ENCODE measurements around the gene ANKRD12.

The ANKRD12 gene

DNA sequence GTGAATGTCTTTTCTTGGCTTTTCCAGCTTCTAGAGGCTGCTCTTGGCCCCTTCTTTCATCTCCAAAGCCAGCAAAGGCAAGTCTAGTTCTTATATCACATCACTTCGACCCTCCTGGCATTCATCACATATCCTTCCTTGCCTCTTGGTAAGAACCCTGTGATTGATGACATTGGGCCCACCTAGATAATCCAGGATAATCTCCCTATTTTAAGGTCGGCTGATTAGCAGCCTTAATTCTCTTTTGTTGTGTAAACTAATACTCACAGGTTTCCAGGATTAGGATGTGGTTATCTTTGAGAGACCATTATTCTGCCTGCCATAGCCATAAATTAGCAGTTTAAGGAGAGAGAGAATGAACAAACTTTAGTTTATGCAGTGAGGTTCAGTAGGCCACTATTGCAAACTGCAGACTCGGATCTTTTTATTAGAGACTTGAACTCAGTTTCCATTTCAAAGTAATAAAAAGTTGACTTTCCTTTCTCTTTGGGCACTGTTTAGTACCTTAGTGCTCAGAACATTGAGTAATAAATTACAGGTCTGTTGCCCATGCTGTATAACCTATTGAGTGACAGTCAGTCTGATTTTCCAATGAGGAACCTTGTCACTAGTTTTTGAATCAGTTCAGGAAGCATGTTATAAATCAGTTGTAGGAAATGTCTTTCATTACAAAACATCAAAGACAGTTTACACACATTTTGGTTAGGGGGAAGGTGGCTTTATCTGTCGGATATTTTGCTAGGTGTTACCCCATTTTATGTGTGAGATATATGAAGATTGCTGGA, 29.6 kb upstream of the ANKRD12 start:
- no peak for DNase-seq

- DNase-seq: no peak
Observed at GRCh38 chr18:9108911-9109310, 27.7 kb upstream of the ANKRD12 start.

DNA sequence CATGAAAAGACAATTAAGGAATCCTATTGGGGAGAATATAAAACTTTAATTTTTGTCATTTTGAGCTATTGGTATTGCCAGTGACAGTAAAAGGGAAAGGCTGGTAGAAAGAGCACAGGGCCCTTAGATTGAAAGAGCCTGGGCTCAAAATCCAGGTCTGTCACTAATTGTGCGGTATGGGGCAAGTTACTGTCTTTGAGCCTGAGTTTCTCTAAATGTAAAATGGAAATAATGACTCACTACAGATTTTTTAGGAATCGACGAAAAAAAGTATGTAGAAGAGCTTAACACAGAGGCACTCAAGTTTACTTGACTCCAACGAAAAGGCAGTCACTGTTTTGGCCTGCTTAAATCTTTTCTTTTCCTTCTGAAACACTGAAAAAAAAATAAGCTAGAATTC, 27.1 kb upstream of the ANKRD12 start:
- DNase-seq: no peak

DNA sequence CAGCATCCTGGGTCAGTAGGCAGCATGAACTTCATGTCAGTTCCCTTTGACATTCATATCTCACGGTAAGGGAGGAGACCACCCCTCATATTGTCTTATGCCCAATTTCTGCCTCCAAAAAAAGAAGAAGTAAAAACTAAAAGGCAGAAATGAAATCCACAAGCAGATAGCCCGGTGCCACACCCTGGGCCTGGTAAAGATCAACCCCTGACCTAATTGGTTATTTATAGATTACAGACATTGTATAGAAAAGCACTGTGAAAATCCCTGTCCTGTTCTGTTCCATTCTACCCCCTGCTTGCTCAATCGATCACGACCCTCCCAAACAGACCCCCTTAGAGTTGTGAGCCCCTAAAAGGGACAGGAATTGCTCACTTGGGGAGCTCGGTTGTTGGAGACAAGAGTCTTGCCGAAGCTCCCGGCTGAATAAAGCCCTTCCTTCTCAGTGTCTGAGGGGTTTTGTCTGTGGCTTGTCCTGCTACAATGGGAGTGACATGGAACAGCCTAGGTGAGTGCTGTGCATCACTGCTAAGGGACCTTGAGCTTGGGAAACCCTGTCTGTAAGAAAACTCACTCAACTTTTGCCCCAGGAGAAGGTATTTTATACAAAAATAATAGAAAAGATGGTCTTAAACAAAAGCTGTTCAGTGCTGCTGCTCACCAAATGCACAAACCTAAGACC, 23.0 kb upstream of the ANKRD12 start:
- no peak for DNase-seq

DNA sequence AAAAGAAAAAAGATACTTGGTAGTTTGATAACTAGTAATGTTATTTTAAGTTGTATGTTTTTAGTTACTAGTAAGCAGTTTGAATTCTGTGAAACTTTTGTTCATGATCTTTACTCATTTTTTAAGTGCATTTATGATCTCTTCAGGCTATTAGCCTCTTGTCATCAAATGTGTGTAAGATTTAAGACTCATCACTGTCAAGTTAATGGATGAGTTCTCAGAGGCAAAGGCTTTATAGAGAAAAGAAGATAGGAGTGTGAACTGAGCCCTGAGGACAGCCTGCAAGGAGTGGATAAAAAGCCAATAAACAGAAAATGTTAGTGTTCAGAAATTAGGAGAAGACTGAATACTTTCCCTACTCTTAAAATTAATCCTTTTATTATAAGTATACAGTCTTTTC, 20.6 kb upstream of the ANKRD12 start:
- no peak for DNase-seq

DNA sequence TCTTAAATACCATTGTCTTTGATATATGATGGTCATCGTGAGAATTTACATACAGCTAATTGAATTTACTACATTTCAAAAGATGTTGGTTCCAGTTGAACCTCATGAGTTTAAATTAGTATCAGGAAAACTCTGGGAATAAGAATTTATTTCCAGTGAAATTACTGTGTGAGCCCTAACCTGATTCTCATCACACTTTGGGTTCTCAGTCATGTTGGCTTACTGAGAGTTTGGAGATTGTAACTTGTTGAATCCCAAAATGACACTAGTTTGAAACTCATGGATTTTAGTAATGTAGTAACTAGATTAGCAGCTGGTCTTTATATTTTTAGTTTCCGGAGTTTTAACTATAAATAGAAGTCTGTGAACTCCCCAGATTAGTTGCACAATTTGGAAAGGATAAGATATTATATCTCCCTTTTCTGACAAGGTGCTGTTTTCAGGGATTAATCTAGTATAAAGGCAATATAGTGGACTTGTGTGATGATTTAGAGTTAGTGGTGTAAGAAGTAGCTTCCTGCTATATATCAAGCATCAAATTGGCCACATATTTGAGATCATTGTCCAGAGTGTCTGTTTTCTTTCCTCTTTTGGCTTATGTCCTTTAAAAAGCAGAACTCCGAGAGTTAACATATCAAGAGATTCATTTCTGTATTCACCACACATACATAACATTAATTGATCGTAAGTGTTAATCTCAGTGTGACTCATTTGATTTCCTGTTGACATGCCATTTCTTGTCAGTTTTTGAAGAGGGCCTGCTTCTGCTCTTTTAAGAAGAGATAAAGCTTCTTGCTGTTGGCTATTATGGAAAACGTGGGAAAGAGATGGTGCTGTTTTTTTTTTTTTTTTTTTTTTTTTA, 18.4 kb upstream of the ANKRD12 start:
- no peak for DNase-seq

DNA sequence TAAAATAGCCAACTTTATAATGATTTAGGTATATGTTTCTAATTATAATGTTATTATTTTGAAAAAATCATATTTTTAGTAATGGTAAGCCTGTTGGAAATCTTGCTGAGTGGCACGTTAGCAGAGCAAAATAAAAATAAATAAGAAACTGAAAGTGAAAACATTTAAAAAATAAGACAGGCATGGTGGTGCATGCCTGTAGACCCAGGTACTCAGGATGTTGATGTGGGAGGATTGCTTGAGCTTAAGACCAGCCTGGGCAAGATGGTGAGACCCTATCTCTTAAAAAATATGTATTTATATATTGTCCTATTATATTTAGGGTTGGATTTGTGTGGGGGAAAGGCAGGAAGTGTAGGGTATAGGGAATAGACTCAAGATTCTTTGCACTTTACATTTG, 15.8 kb upstream of the ANKRD12 start:
- no peak for DNase-seq

DNA sequence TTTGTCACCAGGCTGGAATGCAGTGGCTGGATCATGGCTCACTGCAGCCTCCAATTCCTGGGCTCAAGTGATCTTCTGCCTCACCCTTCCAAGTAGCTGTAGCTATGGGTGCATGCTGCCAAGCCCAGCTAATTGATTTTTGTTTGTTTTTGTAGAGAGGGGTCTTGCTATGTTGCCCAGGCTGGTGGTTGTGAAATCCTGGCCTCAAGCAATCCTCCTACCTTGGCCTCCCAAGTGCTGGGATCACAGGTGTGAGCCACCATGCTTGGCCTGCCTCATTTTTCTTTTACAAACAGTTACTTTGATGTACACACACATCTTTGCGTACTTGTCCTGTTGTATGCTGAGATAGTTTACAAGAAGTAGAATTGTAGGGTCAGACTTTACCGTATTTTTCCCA, 13.1 kb upstream of the ANKRD12 start:
- DNase-seq: no peak

DNA sequence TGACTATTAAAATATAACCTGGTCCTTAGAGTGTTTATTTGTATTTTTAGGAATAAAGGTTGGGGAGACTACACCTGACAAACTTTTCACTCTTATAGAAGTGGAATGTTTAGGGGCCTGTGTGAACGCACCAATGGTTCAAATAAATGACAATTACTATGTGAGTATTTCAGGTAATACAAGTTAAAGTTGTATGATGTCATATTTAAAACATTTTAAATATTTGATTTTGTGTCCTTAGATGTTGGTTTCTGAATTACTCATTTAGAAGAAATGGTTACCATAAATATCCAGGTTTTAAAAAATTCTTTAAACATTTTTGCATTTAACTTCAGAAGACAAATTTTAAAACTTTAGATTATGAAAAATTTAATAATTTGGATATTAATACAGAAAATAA, 11.8 kb upstream of the ANKRD12 start:
- DNase-seq: no peak

DNA sequence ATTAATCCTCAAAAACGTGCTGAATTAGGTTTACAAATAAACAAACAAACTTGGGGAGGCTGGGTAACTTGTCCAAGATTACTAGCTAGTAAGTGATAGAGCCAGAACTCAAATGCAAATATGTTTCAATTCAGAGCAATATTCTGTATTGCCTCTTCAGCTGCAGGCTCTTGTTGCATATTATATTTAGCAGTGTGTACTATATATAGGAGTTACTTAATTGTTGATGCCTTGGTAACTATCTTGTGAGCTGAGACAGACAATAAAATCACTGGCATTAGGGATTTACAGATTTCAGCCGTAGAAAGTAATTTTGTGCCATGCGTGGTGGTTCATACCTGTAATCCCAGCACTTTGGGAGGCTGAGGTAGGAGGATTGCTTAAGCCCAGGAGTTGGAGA, 10.2 kb upstream of the ANKRD12 start:
- no peak for DNase-seq

- DNase-seq: no peak
Observed at GRCh38 chr18:9130195-9130594, 6.4 kb upstream of the ANKRD12 start.

DNA sequence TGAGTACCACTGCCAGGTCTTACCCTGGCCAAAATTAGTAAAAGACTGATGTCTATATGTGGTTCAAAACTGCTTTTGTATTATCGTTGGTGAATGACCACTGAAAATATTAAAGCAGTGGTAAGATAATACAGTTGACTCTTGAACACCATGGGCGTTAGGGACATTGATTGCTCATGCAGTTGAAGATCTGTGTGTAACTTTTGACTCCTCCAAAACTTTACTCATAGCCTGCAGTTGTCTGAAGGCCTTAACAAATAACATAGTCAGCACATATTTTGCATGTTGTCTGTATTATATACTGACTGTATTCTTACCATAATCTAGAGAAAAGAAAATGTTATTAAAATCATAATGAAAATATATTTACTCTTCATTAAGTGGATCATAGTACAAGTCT, 5.8 kb upstream of the ANKRD12 start:
- DNase-seq: no peak

GRCh38 chr18:9132628-9133027, 4.0 kb upstream of the ANKRD12 start:
- no peak for DNase-seq

DNA sequence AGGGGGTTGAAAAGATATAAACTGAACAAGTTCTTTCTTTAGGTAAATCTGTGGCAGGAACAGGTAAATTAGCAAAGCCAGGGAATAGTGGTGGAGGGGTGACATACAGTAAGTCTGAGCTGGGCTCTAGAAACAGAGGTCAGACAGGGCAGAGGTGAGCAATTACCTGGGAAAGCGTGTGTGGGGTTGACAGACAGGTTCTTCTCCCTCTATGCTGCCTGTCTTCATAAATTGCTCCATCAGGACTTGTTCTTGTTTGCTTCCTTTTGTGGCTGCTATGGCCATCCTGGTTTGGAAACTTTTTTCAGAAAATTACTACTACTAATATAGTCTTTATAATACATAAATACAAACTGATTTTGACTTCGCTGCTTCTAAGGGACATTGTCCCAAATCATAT, 3.4 kb upstream of the ANKRD12 start:
- DNase-seq: no peak

- DNase-seq: peak; percentile 16
Observed at GRCh38 chr18:9135081-9135911, 1.3 kb upstream of the ANKRD12 start.

DNA sequence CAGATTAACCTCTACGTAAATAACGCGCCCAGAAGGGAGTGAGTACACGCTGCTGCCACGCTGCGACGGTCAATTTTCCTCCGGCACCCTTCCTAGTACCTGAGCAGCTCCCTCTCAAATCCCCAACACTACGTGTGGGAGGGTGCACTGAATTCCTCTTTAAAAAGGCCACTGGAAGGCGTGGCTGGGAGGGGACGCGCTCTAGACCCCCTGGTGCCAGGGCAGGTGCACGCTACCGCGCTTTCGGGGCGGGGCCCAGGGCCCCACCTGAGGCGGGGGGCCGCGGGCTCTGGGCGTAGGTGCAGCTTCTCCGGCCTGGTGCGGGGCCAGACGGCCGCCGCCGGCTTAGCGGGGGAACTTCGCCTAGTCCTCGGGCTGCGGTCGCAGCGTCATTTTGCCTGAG, 668 bp upstream of the ANKRD12 start:
- DNase-seq: peak; percentile 60

GRCh38 chr18:9137168-9138066, 836 bp downstream of the ANKRD12 start:
- DNase-seq: peak; percentile 45

DNA sequence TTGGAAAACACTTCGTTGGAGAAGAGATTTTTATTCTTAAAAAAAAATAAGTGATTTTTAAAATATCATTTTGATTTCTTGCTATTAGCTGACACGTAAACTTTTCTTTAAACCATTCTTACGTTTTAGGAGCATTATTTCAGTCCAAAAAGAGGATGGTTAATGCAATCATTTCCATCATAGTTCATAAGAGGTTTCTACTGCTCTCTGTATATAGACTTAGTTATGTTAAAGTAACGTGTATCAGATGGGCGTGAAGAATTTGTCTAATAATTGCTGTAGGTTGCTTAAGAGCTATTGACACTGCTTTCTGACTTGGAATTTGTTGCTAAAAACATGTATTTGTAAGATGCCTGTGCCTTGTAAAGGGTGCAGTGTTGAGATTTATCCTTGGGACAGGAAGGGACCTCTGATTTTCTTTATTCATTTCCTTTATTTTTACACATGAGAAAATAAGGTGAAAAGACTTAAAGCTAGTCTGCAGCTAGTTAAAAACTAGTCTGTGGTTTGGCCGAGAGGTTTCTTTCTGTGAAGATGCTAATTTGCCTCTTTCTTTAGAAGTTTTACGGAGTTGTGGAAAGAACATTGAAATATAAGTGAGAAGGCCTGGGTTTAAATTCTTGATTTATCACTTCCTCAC, 2.9 kb downstream of the ANKRD12 start:
- no peak for DNase-seq

DNA sequence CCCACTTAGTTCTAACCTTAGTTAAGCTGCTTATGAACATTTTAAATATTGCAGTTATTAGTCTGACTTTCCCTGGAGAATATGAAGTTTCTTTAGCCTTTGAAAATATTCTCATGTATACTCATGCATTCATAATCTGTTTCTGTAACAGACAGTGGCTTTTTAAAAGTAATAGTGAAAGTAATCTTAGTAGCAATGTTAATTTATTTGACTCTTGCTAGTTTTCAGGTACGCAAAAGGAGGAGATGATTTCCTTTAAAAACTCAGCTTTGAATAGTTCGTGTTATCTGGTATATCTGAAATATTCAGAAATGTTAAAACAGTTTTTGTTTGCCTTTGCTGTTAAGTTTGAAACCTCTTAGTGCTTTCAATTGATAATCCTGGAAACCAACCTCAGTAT, 3.8 kb downstream of the ANKRD12 start:
- DNase-seq: no peak

GRCh38 chr18:9140984-9141383, 4.4 kb downstream of the ANKRD12 start:
- no peak for DNase-seq

DNA sequence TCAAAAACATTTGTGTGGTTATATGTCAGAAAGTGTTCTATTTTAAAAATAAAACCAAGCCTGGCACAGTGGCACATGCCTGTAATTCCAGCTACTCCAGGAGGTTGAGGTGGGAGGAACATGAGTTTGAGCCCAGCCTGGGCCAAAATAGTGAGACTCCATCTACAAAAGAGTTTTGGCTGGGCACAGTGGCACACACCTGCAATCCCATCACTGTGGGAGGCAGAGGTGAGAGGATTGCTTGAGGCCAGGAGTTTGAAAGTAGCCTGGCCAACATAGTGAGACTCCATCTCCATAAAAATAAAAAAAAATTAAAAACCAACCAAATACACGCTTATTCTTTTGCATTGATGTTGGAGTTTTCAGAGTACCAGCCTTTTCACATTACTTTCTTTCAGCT, 9.6 kb downstream of the ANKRD12 start:
- no peak for DNase-seq
